Sigmoid colon (tissue), 7 donors: ENCODE measurements around the gene GRM8. TPM values are rescaled to one million over a fixed set of nuclear protein-coding genes. Genes with fewer than 3 reads are reported as not detected.

Experiments
- DNase-seq: peaks from one replicate; pipeline ENCODE4 v3.0.0-alpha.2; 2019
- H3K27ac ChIP-seq, 4 donors: fragments of 200-600 bp; sonication (generic); one replicate each; pipeline ENCODE4 v1.5.1; 2016 to 2019; ENCODE audit warnings: mild to moderate bottlenecking in 1 of 4
- H3K27me3 ChIP-seq, 3 donors: fragments of 200-600 bp; sonication (generic); one replicate each; pipeline ENCODE4 v1.5.1; 2019; ENCODE audit warnings: mild to moderate bottlenecking in 1 of 3
- H3K36me3 ChIP-seq, 4 donors: fragments of 200-600 bp; sonication (generic); one replicate each; pipeline ENCODE4 v1.5.1; 2016 to 2019
- H3K4me1 ChIP-seq, 4 donors: fragments of 200-600 bp; sonication (generic); one replicate each; pipeline ENCODE4 v1.5.1; 2017 to 2019
- H3K4me3 ChIP-seq, 4 donors: fragments of 200-600 bp; sonication (generic); one replicate each; pipeline ENCODE4 v1.5.1; 2017 to 2019; ENCODE audit warnings: mild to moderate bottlenecking in 2 of 4, moderate library complexity in 1 of 4
- H3K9me3 ChIP-seq, 4 donors: fragments of 200-600 bp in 3 of 4; sonication (generic) in 3 of 4; one replicate each; pipeline versions ENCODE4 v1.5.1 to v1.6.1; 2013 to 2019
- EP300 ChIP-seq, 4 donors: sonication (generic); formaldehyde crosslinking; IDR thresholded peaks; one replicate each; pipeline ENCODE4 v1.6.1; 2017; ENCODE audit warnings: antibody characterized with exemption in 4 of 4
- POLR2A ChIP-seq, 2 donors: fragments of 450-650 bp; IDR thresholded peaks; one replicate each; pipeline ENCODE4 v1.6.1; 2016; ENCODE audit warnings: antibody characterized with exemption in 2 of 2, mild to moderate bottlenecking in 2 of 2, moderate library complexity in 2 of 2
- POLR2AphosphoS5 ChIP-seq, 4 donors: sonication (generic); formaldehyde crosslinking; IDR thresholded peaks; one replicate each; pipeline ENCODE4 v1.6.1; 2017; ENCODE audit warnings: antibody characterized with exemption in 4 of 4
- WGBS, 2 donors: extraction: QIAGEN DNeasy Blood & Tissue Kit; methylation state at CpG; one replicate each; pipeline ENCODE4 v1.1.7; 2013; 5-methylcytosine and 5-hydroxymethylcytosine counted together
- intact Hi-C: fragments of 100-400 bp; cut with DNase I; formaldehyde crosslinking; loops from one replicate; pipeline ENCODE4 v1.15.1; 2023
- polyA plus RNA-seq, 3 donors: library from polyadenylated mRNA; stranded (reverse); fragments of 200-250 nt; gene quantifications; one replicate each; pipeline ENCODE4 v1.2.3, GENCODE V29; 2013
- total RNA-seq, 4 donors: library from RNA; depleted of rRNA; stranded (reverse); fragments of >200 nt; gene quantifications; one replicate each; pipeline ENCODE4 v1.1.0, GENCODE V29; 2016
- TF ChIP-seq, protein P1 (sequence below), 4 experiments: fragments of 450-650 bp in 3 of 4; fragments of 200-600 bp in 1 of 4; IDR thresholded peaks; one replicate each; pipeline ENCODE4 v1.5.1; 2016 to 2019; ENCODE audit warnings: antibody characterized with exemption in 4 of 4, mild to moderate bottlenecking in 3 of 4, moderate library complexity in 2 of 4
- donor health status: healthy with polysubstance abuse.
- donor health status: Bipolar disorder and iron deficiency.
- donor health status: healthy.

The GRM8 gene
- total and polyA plus RNA-seq, 7 donors: 0.27 to 1.9 (median 0.55) TPM; not detected in 4

DNA sequence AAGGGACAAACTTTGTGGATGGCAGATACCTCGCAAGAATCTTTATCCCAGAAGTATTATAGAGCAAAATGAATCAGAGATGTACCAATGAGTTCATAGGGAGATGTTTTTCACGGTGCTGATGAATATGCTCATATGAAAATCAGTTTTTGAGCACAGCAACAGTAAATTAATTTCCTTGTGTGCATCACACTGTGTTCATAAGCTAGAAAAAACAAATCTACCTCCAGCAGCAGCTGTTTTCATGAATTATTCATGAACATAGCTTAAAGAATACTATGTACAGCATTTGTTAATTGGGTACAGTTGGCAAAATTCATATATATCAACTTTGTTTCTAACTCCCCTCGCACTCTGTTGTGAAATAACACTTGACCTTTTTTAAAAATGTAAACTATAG is 809.8 kb downstream of the GRM8 start:
- H3K27me3 ChIP-seq: no peaks in the 10 kb centered on the region
- intact Hi-C loops: no loop called here
- WGBS, 2 donors: 81 to 89% methylated on average over 3 of the region's 3 CpGs
- no peak overlapping the region for H3K4me3 ChIP-seq
- no peak for DNase-seq
- H3K36me3 ChIP-seq: no peaks in the 10 kb centered on the region
- H3K9me3 ChIP-seq: no peaks in the 10 kb centered on the region
- no peaks in the 10 kb centered on the region for H3K4me1 ChIP-seq
- no peak overlapping the region for H3K27ac ChIP-seq
- TF ChIP-seq POLR2A (IDR thresholded peaks at IDR 0.05): no peak
- TF ChIP-seq POLR2AphosphoS5 (IDR thresholded peaks at IDR 0.05): no peak
- TF ChIP-seq, protein P1, sequence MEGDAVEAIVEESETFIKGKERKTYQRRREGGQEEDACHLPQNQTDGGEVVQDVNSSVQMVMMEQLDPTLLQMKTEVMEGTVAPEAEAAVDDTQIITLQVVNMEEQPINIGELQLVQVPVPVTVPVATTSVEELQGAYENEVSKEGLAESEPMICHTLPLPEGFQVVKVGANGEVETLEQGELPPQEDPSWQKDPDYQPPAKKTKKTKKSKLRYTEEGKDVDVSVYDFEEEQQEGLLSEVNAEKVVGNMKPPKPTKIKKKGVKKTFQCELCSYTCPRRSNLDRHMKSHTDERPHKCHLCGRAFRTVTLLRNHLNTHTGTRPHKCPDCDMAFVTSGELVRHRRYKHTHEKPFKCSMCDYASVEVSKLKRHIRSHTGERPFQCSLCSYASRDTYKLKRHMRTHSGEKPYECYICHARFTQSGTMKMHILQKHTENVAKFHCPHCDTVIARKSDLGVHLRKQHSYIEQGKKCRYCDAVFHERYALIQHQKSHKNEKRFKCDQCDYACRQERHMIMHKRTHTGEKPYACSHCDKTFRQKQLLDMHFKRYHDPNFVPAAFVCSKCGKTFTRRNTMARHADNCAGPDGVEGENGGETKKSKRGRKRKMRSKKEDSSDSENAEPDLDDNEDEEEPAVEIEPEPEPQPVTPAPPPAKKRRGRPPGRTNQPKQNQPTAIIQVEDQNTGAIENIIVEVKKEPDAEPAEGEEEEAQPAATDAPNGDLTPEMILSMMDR (IDR thresholded peaks at IDR 0.05): no peak
- TF ChIP-seq EP300 (IDR thresholded peaks at IDR 0.05): no peak

DNA sequence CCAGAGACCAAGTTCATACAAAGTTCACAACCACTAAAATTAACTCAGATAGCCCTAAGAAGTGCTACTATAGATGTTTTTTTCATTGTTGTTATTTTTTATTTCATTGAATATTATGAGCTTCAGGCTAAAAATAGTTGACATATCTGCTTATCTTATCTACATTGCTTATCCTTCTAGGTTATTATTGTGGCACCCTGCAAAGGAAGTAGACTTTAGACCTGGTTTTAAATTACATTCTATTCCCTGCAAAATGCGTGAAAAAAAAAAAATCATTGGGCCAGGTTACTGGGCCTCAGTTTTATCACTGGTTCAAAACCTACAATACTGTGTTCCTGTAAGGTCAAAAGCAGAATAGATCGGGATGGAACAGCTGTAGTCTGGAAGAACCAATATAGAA is 811.0 kb downstream of the GRM8 start:
- no peak for DNase-seq
- 18 to 67% methylated on average over 2 of the region's 2 CpGs for WGBS, 2 donors
- H3K27ac ChIP-seq: no peak overlapping the region
- H3K27me3 ChIP-seq: no peaks in the 10 kb centered on the region
- TF ChIP-seq POLR2A (IDR thresholded peaks at IDR 0.05): no peak
- TF ChIP-seq, protein P1 (IDR thresholded peaks at IDR 0.05): no peak
- no peak for TF ChIP-seq POLR2AphosphoS5 (IDR thresholded peaks at IDR 0.05)
- no peak for TF ChIP-seq EP300 (IDR thresholded peaks at IDR 0.05)
- no peaks in the 10 kb centered on the region for H3K36me3 ChIP-seq
- H3K4me1 ChIP-seq: no peaks in the 10 kb centered on the region
- no peak overlapping the region for H3K4me3 ChIP-seq
- H3K9me3 ChIP-seq: no peaks in the 10 kb centered on the region
- intact Hi-C loops: no loop called here

DNA sequence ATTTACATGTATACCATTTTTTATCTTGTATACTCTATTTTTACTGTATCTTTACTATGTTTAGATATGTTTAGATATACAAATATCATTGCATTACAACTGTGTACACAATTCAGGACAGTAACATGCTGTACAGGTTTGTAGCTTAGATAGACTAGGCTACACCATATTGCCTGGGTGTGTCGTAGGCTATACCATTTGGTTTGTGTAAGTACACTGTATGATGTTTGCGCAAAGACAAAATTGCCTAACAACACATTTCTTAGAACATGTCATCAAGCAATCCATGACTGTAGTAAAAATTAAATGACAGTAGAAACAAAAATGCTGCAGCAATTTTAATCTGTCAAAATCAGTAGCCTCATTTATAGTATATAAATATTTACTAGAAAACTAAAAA is 812.2 kb downstream of the GRM8 start:
- 20 to 49% methylated on average over 2 of the region's 2 CpGs for WGBS, 2 donors
- no peak overlapping the region for H3K27ac ChIP-seq
- intact Hi-C loops: no loop called here
- no peaks in the 10 kb centered on the region for H3K36me3 ChIP-seq
- H3K4me3 ChIP-seq: no peak overlapping the region
- no peaks in the 10 kb centered on the region for H3K4me1 ChIP-seq
- DNase-seq: no peak
- TF ChIP-seq POLR2AphosphoS5 (IDR thresholded peaks at IDR 0.05): no peak
- TF ChIP-seq POLR2A (IDR thresholded peaks at IDR 0.05): no peak
- TF ChIP-seq, protein P1 (IDR thresholded peaks at IDR 0.05): no peak
- TF ChIP-seq EP300 (IDR thresholded peaks at IDR 0.05): no peak
- no peaks in the 10 kb centered on the region for H3K9me3 ChIP-seq
- no peaks in the 10 kb centered on the region for H3K27me3 ChIP-seq

DNA sequence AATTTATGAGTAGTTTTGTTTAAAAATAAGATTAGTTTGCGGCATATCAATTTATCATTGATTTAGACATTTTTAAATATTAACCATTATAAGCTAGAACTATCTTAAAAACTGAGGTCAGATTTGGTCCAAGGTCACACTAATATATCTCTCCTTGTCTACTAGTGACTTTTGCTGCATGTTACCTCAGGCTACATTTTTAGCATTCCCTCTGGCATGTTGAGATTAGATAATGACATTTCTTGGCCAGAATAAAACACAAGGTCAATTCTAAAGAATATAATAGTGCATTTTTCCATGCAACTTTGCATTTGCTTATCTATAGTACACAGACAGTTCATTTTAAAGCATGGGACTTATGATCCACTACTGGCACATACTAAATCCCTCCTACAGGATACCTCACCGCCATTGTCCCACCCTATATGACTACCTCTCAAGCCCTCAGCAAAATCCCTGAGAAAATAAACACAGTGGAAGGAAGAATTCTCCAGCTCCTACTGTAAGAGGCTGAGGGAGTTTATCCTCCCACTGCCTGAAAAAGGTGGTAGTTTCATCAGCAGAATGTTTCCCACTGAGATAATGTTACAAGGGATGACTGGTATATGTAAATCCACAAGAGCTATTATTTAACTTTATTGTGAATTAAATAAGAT is 816.4 kb downstream of the GRM8 start:
- Histone ChIP-seq H3K36me3 (no peaks in the 10 kb centered on the region), H3K4me3 (no peak overlapping the region), H3K9me3 (no peaks in the 10 kb centered on the region), H3K4me1 (no peaks in the 10 kb centered on the region), H3K27me3 (no peaks in the 10 kb centered on the region), H3K27ac (no peak overlapping the region)
- intact Hi-C loops: no loop called here
- 69 to 90% methylated on average over 2 of the region's 2 CpGs for WGBS, 2 donors
- DNase-seq: no peak
- TF ChIP-seq, protein P1 (IDR thresholded peaks at IDR 0.05): no peak
- TF ChIP-seq EP300 (IDR thresholded peaks at IDR 0.05): no peak
- no peak for TF ChIP-seq POLR2A (IDR thresholded peaks at IDR 0.05)
- TF ChIP-seq POLR2AphosphoS5 (IDR thresholded peaks at IDR 0.05): no peak

DNA sequence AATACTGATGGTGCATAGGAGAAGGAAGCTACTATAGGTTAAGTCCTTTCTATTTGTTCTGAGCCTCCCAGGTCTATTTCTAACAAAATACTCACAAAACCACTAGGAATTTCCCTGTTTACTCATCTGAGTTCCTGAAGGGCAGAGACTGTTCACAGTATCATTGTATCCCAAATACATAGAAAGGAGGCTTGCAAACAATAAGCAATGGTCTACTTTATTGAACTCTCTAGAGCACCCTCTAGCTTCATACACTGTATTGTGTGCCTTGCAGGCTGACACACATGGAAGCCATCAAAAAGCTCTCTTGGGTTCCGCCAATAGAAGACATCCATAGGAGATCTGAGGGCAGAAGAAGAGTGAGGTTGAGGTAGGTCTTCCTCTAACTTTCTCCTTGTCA is 826.1 kb downstream of the GRM8 start:
- DNase-seq: no peak
- TF ChIP-seq, protein P1 (IDR thresholded peaks at IDR 0.05): no peak
- no peak for TF ChIP-seq POLR2AphosphoS5 (IDR thresholded peaks at IDR 0.05)
- TF ChIP-seq POLR2A (IDR thresholded peaks at IDR 0.05): no peak
- no peak for TF ChIP-seq EP300 (IDR thresholded peaks at IDR 0.05)
- Histone ChIP-seq H3K27me3 (no peaks in the 10 kb centered on the region), H3K27ac (no peak overlapping the region), H3K9me3 (no peaks in the 10 kb centered on the region), H3K4me3 (no peak overlapping the region), H3K4me1 (no peaks in the 10 kb centered on the region), H3K36me3 (no peaks in the 10 kb centered on the region)
- WGBS, 2 donors: 92 to 96% methylated on average over 1 of the region's 1 CpG
- intact Hi-C loops: no loop called here
